HG03457 (cell line): Measurements from ENCODE around the gene FES.
A peak's percentile ranks its signal among the peaks of the same experiment; 100 is the strongest.
"Not testable (repeated sequence)": the region's sequence is repeated elsewhere in the genome, so short reads cannot be mapped to it uniquely, and the experiment has no call there.

ENCODE experiments used
- ATAC-seq: cut with Tn5 transposase; IDR thresholded peaks from one replicate; pipeline ENCODE4 v1.9.1; 2021; ENCODE audit warnings: moderate number of reproducible peaks; ENCODE audit not compliant: unreplicated experiment

FES gene

DNA sequence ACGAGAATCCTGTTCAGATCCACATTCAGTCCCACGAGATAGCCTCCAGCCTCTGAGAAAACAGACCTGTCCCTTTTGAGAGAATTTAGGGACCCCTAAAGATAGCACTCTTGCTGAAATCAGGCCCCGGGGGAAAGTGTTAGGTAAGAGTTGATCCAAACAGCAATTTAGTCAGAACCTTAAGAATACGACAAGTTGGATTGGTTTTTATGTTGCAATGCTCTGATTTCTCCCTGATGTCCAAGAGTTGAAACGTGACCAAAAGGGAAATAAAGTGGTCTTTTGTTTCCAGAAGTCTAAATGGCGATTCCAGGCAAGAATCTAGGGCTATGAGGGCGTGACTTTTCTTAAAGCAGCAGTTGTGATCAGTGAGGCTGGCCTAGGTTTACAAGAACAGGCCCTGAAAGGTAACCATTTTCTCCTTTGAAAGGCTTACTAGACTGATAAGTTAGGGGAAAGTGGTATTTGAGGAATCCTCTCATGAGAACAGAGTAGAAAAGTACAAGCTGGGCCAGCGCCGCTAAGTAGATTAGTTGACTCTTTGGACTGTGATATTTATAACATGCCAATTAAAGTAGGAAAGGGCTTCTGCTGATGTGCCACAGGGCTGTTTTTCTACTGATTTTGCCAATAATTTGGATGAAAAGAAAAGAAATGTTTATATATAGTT, 23.7 kb downstream of the FES start:
- no peak for ATAC-seq

DNA sequence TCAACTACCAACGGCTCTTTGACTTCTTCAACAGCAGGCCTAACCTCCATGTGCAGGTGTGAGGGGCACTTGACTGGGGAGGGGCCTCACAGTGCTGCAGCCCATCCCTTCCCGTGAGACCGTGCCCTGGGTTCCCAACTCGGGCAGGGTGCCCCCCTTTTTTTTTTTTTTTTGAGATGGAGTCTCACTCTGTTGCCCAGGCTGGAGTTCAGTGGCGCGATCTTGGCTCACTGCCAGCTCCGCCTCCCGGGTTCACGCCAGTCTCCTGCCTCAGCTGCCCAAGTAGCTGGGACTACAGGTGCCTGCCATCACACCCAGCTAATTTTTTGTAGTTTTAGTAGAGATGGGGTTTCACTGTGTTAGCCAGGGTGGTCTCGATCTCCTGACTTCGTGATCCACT, 25.1 kb downstream of the FES start:
- not testable (repeated sequence) for ATAC-seq

DNA sequence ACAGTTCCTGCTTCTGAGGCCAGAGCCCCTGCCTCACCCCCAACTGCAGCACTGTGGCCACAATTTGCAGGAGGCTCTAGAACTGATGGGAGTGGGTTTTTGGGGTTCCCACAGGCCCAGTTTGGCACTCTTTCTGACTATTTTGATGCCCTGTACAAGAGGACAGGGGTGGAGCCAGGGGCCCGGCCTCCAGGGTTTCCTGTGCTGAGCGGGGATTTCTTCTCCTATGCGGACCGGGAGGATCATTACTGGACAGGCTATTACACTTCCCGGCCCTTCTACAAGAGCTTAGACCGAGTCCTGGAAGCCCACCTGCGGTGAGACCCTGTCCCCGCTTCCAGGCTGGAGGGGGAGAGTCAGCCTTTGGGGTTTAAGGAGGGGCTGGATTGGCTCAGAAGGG, 25.7 kb downstream of the FES start:
- ATAC-seq = no peak

DNA sequence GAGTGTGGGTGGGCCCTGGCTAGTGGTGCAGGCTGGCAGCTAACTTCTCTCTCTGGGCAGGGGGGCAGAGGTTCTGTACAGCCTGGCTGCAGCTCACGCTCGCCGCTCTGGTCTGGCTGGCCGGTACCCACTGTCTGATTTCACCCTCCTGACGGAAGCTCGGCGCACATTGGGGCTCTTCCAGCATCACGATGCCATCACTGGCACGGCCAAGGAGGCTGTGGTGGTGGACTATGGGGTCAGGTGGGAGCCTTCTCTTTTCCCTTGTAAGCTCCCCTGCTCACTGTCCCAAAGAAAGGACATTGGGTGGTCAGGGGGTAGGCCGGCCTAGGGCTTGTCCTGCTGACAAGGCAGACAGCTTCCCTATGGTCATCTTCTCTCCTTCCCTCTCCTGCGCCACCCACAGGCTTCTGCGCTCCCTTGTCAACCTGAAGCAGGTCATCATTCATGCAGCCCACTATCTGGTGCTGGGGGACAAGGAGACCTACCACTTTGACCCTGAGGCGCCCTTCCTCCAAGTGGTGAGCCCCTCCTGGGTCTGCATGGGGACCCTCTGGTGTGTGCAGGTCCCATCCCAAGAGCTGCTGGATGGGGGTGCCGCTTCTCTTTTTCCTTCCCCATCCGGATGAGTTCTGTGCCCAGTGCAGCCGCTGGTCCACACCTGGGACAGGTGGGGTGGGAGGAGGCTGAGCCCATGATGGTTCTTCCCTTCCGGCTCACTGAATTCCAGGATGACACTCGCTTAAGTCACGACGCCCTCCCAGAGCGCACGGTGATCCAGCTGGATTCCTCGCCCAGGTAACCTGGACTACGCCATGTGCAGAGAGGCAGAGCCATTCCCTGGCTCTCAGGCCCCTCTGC, 26.4 kb downstream of the FES start:
- ATAC-seq = no peak

DNA sequence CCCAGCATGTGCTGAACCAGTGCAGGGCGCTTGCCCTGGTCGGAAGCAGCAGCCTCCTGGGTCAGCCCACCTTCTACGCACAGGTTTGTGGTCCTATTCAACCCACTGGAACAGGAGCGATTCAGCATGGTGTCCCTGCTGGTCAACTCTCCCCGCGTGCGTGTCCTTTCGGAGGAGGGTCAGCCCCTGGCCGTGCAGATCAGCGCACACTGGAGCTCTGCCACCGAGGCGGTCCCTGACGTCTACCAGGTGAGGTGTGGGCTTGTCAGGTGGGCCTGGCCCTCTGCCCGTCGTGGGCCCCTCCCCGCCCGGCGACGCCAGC, 27.0 kb downstream of the FES start:
- ATAC-seq = no peak

DNA sequence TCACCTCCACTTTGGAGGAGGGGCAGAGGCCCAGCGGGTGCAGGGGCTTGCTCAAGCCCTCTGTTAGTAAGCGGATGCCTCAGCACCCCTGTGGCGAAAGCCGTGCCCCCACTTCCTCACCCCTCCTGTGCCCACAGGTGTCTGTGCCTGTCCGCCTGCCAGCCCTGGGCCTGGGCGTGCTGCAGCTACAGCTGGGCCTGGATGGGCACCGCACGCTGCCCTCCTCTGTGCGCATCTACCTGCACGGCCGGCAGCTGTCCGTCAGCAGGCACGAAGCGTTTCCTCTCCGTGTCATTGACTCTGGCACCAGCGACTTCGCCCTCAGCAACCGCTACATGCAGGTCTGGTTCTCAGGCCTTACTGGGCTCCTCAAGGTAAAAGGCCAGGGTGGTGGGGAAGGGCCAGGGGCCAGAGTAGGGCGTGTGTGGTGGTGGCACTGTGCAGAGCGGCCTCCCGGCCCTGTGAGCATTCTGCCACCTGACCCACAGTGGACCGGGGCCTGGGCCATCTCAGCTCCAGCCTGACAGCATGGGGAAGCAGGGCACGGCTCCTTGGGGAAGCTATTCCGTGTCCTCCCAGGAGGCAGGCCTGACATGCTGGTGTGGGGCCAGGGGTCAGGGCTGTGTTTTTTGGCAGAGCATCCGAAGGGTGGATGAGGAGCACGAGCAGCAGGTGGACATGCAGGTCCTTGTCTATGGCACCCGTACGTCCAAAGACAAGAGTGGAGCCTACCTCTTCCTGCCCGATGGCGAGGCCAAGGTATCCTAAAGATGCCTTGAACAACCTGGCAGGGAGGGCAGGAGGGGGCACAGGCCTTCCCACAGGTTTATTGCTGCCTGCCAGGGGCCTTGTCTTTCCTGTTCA, 27.8 kb downstream of the FES start:
- no peak for ATAC-seq

DNA sequence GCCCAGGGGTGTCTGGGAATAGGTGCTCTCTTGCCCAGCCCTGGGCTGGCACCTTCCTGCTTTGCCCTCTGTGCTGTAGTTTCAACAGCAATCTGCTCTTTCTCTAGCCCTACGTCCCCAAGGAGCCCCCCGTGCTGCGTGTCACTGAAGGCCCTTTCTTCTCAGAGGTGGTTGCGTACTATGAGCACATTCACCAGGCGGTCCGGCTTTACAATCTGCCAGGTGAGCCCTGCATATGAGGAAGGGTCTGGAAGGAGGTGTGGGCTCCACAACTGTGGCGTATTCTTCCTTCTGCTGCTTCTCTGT, 28.4 kb downstream of the FES start:
- no peak for ATAC-seq

DNA sequence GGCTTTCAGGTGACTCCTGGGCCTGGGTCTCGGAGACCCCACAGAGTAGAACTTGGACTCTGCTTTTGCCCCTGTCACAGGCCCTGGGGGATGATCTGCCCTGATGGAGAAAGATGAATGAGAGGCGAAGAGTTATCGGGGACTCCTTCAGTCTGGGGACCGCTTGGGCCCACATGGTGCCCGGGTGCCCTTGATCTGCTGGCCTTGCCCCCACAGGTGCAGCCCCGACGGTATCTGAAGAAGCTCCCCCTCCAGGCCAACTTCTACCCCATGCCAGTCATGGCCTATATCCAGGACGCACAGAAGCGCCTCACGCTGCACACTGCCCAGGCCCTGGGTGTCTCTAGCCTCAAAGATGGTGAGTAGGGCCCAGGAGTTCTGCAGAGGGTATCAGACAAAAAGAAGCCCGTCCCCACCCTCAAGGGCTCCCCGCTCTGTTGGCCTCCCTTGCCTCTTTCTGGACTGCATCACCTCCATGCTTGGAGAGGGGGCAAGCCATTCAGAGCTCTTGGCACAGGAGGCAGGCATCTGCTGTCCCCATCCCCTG, 29.2 kb downstream of the FES start:
- ATAC-seq = no peak

DNA sequence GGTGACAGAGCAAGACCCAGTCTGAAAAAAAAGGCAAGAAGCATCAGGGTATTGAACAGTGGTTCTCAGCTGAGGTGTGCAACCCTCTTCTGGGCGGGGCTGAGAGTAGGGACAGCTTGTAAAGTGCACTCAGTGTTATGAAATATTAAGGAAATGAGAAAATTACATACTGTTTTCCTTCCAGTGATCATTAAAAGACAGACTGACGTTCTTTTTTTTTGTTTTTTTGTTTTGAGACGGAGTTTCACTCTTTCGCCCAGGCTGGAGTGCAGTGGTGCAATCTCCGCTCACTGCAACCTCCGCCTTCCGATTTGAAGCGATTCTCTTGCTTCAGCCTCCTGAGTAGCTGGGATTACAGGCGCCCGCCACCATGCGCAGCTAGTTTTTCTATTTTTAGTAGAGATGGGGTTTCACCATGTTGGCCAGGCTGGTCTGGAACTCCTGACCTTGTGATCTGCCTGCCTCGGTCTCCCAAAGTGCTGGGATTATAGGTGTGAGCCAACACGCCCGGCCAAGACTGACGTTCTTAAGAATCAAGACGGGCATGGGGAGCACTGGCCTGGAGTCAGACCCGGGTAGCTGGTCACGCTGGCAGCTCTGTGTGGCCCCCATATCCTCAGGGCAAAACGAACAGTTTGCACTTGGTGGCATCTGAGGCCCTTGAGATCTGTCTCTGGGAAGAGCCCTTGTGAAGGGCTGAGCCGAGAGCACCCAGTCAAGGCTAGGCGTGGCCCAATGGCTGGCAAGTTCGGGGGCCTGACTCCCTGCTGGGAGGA, 30.2 kb downstream of the FES start:
- ATAC-seq = no peak

DNA sequence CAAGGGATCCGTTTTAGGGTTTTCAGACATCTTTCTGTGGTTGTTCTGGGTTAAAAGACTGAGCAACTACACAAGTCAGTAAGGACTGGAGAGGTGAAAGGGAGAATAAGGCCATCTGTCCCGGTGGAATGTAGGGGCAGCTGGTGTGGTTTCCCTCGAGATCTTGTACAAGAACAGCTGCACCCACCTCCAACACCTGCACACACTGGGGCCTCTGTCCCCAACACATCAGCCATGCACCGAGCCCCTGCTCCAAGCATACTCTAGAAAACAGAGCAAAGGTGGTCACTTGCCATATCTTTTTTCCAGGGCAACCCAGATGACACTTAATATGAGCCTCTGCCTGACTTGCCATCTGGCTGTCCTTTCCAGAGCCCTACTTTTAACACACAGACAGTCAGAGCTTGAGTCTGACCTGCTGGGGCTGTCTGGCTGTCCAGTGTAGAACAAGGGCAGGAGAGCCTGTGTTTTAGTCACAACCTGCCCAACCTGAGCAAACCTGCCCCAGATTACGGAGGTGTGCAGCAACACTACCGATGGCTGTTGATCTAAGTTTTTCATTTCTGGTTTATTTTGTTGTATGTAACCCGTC, 31.0 kb downstream of the FES start:
- ATAC-seq = no peak

DNA sequence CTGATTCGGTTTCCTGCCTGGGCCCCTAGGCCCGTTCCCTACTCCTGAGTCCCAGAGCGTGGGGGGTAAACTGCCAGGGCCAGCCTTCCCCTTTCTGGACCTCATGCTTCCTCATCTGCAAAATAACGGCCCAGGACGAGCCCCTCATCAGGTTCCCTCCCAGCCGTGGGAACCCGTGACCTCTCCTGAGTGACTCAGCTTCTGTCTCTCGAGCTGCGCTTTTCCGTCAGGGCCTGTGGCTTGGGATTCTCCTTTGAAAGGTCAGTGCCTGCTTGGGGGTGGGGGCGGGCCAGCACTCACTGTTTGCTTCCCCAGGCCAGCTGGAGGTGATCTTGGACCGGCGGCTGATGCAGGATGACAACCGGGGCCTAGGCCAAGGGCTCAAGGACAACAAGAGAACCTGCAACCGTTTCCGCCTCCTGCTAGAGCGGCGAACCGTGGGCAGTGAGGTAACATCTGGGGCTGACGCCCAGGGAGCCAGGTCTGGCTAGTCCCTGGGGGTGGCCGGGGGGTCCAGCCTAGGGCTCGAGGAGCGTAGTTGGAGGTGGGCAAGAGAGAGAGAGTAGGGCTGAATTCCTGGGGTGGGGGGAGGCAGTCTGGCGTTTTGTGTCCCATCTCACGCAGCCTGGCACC, 31.6 kb downstream of the FES start:
- no peak for ATAC-seq

DNA sequence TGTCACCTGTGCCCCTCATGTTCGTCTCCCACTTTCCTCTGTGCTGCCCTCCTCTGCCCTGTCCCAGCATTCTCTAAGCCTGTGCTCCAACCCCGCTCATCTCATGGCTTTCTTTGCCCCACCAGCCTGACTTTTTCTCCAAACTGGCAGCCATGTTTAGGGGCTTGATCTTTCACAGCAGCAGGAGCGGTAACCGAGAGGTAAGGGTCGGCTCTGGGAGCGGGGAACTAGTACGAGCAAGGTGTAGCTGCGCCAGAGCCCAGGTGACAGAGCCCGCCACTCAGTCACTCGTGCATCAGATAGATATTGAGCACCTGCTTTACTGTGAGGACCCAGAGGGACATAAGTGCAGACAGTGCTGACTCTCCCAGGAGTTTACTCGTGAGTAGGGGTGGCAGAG, 32.2 kb downstream of the FES start:
- no peak for ATAC-seq

DNA sequence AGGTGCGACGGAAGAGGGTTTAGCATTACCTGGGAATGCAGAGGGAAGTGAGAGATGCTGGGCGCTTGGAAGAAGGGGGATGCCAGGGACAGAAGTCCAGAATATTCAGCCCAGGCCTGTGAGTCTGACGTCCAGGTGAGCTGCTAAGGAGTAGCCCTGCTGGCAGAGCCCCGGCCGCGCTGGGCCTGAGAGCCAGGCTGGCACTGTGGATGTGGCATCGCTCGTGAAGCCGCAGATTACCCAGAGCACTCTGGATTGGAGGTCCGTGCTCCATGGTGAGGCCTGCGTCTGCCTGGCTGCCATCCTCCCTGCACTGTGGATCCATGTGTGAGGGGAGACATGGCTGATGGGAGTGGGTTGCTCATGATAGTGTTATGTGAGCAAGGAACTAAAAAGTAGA, 33.3 kb downstream of the FES start:
- ATAC-seq = no peak

DNA sequence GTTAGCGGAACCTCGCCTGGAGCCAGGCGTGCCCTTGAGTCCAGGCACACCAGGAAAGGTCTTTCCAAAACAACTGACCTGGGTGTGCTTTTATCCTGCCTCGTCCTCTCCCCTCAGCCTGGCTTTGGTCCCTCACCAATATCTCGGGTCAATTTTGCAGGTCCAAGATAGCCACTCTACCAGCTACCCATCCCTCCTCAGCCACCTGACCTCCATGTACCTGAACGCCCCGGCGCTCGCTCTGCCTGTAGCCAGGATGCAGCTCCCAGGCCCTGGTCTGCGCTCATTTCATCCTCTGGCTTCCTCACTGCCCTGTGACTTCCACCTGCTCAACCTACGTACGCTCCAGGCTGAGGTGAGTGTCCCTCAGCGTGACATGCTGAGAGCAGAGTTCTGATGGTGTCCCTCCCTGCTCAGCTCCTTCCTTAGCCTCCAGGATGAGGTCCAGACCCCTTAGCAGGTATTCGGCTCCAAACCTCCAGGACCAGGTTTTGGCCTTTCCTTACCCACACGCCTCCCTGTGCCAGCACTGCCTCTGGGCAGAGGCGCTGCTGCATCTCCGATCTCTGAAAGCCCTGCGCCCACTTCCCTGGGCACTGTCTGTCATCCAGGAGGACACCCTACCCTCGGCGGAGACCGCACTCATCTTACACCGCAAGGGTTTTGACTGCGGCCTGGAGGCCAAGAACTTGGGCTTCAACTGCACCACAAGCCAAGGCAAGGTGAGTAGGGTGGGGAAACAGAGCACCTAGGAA, 33.9 kb downstream of the FES start:
- ATAC-seq = no peak

DNA sequence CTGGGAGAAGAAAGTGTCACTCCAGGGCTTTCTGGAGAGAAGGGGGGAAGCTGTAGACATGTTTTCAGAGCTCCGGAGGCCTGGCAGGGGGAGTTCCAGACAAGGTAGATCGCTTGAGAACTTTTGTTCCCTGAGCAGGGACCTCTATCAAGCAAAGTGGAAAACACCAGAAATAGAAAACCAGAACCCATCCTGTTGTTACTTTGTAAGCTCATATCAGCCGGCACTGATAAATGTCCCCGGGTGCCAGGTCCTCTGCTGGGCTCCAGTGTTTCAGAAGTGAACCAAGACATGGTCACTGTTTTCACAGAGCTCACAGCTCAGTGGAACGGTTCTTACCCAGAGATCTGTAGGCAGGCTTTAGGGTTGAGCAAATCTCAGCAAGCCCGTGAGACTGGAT, 34.5 kb downstream of the FES start:
- no peak for ATAC-seq

DNA sequence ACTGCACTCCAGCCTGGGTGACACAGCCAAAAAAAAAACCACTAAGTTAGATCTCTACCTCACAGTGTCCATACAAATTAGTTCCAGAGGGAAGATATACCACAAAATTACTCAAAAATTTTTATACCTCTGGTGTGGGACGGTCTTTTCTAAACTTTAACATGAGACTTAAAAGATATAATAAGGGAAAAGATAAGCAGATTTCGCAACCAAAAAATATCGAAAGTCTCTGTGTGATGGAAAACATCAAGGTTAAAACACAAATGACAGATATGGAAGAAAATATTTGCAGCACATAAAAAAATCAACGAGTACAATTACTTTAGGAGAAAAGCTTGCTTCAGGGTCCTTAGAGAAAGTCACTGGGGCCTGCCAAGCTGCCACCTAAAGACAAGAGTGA, 37.6 kb downstream of the FES start:
- no peak for ATAC-seq

DNA sequence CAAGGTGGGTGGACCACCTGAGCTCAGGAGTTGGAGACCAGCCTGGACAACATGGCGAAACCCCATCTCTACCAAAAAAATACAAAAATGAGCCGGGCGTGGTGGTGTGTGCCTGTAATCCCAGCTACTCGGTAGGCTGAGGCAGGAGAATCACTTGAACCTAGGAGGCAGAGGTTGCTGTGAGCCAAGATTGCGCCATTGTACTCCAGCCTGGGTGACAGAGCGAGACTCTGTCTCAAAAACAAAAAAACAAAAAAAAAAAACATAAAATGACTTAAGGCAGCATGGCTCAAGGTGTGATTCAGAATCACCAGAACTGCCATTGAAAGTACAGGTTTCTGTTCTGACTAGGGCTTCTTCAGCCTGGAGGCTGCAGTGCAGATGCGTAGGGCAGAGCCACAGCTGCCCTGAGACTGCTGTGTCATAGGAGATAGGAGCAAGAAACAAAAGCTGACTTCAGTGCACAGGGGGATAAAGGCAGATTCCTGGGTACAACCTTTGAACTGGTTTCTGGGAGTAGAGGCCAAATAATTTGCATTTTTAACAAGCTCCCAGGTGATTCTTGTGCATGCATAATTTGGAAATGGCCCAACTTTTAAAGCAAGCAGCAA, 38.5 kb downstream of the FES start:
- ATAC-seq = not testable (repeated sequence)

DNA sequence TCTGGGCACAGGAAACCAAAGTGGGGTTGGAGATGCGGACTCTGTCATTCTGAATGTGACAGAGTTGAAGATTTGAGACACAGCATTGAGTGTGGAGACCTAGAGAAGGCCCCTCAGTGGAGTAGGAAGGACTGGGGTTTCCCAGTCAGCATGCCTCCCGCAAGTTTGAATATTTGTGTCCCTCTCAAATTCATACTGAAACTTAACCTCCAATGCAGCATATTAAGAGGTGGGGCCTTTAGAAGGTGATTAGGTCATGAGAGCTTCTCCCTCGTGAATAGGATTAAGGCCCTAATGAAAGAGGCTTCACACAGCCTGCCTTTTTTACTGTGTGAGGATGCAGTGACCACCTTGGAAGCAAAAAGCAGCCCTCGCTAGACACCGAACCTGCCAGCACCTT, 40.1 kb downstream of the FES start:
- peak; percentile 67 for ATAC-seq

DNA sequence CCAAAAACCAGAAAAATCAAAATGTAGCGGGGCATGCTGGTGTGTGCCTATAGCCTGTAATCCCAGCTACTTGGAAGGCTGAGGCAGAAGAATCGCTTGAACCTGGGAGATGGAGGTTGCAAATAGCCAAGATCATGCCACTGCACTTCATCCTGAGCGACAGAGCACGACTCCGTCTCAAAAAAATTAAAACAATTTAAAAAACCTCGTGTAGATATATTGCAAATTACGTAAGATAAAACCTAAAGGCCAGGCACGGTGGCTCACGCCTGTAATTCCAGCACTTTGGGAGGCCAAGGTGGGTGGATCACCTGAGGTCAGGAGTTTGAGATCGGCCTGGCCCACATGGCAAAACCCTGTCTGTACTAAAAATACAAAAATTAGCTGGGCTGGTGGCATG, 42.5 kb downstream of the FES start:
- not testable (repeated sequence) for ATAC-seq
